GM12878 (cell line): ENCODE measurements around the gene ZNF710. TPM values are rescaled to one million over a fixed set of nuclear protein-coding genes. Genes with fewer than 3 reads are reported as not detected.

Source experiments
- CEBPB ChIP-seq, 2 experiments: fragments of 150-350 bp in 1 of 2; IDR thresholded peaks; 2 replicates each; pipeline ENCODE4 v1.6.1; 2012 to 2014; ENCODE audit warnings: low read depth in 2 of 2, low read length in 2 of 2, borderline replicate concordance in 1 of 2, inconsistent platforms in 1 of 2
- EP300 ChIP-seq, 2 experiments: fragments of 150-350 bp in 1 of 2; IDR thresholded peaks; 2 replicates each; pipeline ENCODE4 v1.6.1; 2011 to 2012; ENCODE audit warnings: low read depth in 2 of 2, low read length in 2 of 2, borderline replicate concordance in 1 of 2, improper control_type of control experiment in 1 of 2, inconsistent platforms in 1 of 2; ENCODE audit not compliant: control insufficient read depth in 1 of 2
- GATAD2B ChIP-seq: fragments of 450-650 bp; conservative IDR thresholded peaks from 2 replicates; pipeline ENCODE4 v1.6.1; 2017; ENCODE audit warnings: low read depth, mild to moderate bottlenecking, moderate library complexity
- NBN ChIP-seq: fragments of 450-650 bp; IDR thresholded peaks from 2 replicates; pipeline ENCODE4 v1.6.1; 2016
- POU2F2 ChIP-seq: IDR thresholded peaks from 3 replicates; pipeline ENCODE4 v1.6.1; 2011; ENCODE audit warnings: low read depth, mild to moderate bottlenecking, low read length, borderline replicate concordance
- RAD51 ChIP-seq: fragments of 450-650 bp; IDR thresholded peaks from 2 replicates; pipeline ENCODE4 v1.6.1; 2016; ENCODE audit warnings: moderate library complexity, mild to moderate bottlenecking, inconsistent platforms
- RCOR1 ChIP-seq: conservative IDR thresholded peaks from 2 replicates; pipeline ENCODE4 v1.6.1; 2012; ENCODE audit warnings: low read depth, low read length, improper control_type of control experiment
- RELA ChIP-seq: fragments of 450-650 bp; IDR thresholded peaks from 2 replicates; pipeline ENCODE4 v1.8.0; 2014; ENCODE audit warnings: borderline replicate concordance; ENCODE audit not compliant: partially characterized antibody
- REST ChIP-seq: IDR thresholded peaks from 2 replicates; pipeline ENCODE4 v1.6.1; 2012; ENCODE audit warnings: mild to moderate bottlenecking, low read depth, low read length
- ZNF24 ChIP-seq: fragments of 450-650 bp; IDR thresholded peaks from 2 replicates; pipeline ENCODE4 v1.6.1; 2017; ENCODE audit warnings: antibody characterized with exemption, mild to moderate bottlenecking
- ZNF592 ChIP-seq: fragments of 450-650 bp; IDR thresholded peaks from 2 replicates; pipeline ENCODE4 v1.6.1; 2017; ENCODE audit warnings: mild to moderate bottlenecking, moderate library complexity
- polyA plus RNA-seq, 11 experiments: library from polyadenylated mRNA; depleted of rRNA in 4 of 11; unstranded in 6 of 11; stranded (reverse) in 5 of 11; fragments of >200 nt; fragmentation: Nextera tagmentation in 4 of 11; fragmentation: Illumina TruSeq in 1 of 11; extraction: Ambion mirVana in 4 of 11; extraction: Trizol in 1 of 11; gene quantifications; 1 replicate in 1 of 11; 2 replicates in 10 of 11; pipeline versions ENCODE4 v1.2.1 to v1.2.3, GENCODE V29; 2011 to 2016; ENCODE audit warnings: inconsistent platforms in 2 of 11, missing spikeins in 2 of 11, low read depth in 1 of 11
- total RNA-seq, 4 experiments: library from RNA; depleted of rRNA in 3 of 4; stranded (reverse); fragments of >200 nt in 3 of 4; fragmentation: Illumina TruSeq in 1 of 4; extraction: Trizol in 1 of 4; gene quantifications; 2 replicates each; pipeline versions ENCODE4 v1.2.1 to v1.2.3, GENCODE V29; 2013 to 2021
- TF ChIP-seq, protein P1 (sequence below): fragments of 150-350 bp; IDR thresholded peaks from 2 replicates; pipeline ENCODE4 v1.6.1; 2016; ENCODE audit warnings: low read depth, low read length
- TF ChIP-seq, protein P2 (sequence below): fragments of 450-650 bp; IDR thresholded peaks from 2 replicates; pipeline ENCODE4 v1.6.1; 2017; ENCODE audit warnings: low read depth, mild to moderate bottlenecking, moderate library complexity

Gene ZNF710
- total and polyA plus RNA-seq, 10 of the 15 experiments (the other 5 are each of a cell fraction or from before 2014, with no cell fraction given): 1.4 to 43.5 (median 9.8) TPM

DNA sequence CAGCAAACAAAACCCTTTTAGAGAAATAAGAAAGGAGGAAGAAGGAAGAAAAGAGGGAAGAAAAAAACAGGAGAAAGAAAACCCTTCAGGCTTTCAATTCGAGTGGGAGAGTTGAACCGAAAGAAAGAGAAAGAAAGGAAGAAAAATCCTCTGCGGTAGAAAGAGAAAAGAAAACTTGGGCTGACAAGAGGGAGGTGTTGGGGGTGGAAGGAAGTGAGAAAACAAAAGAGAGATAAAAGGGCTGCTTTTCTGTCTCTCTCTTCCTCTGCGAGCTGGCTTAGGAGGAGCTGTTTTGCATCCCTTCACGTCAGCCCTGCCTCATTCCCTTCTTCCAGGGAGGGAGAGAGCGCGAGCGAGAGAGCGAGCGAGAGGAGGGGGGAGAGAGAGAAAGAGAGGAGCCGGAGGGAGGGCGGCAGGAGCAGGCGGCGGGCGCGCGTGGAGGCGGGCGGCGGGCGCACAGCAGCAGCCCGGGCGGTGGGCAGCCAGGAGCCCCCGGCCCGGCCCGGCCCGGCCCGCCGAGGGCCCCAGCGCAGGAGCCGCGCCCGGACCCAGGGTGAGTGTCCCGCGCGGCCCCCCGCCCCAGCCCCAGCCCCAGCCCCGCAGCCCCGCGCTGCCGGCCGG lies at the start of gene ZNF710 (continued):
- TF ChIP-seq, protein P1, sequence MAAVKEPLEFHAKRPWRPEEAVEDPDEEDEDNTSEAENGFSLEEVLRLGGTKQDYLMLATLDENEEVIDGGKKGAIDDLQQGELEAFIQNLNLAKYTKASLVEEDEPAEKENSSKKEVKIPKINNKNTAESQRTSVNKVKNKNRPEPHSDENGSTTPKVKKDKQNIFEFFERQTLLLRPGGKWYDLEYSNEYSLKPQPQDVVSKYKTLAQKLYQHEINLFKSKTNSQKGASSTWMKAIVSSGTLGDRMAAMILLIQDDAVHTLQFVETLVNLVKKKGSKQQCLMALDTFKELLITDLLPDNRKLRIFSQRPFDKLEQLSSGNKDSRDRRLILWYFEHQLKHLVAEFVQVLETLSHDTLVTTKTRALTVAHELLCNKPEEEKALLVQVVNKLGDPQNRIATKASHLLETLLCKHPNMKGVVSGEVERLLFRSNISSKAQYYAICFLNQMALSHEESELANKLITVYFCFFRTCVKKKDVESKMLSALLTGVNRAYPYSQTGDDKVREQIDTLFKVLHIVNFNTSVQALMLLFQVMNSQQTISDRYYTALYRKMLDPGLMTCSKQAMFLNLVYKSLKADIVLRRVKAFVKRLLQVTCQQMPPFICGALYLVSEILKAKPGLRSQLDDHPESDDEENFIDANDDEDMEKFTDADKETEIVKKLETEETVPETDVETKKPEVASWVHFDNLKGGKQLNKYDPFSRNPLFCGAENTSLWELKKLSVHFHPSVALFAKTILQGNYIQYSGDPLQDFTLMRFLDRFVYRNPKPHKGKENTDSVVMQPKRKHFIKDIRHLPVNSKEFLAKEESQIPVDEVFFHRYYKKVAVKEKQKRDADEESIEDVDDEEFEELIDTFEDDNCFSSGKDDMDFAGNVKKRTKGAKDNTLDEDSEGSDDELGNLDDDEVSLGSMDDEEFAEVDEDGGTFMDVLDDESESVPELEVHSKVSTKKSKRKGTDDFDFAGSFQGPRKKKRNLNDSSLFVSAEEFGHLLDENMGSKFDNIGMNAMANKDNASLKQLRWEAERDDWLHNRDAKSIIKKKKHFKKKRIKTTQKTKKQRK: no peak
- TF ChIP-seq ZNF592: no peak
- TF ChIP-seq RAD51: 0 out of 2 replicates have a peak, but pooled peaks have one; percentile 16
- TF ChIP-seq GATAD2B: peak; percentile 54; the same call in 1 of the 2 replicates
- TF ChIP-seq POU2F2: peak; percentile 74; the same call in 1 of the 3 replicates
- TF ChIP-seq, protein P2, sequence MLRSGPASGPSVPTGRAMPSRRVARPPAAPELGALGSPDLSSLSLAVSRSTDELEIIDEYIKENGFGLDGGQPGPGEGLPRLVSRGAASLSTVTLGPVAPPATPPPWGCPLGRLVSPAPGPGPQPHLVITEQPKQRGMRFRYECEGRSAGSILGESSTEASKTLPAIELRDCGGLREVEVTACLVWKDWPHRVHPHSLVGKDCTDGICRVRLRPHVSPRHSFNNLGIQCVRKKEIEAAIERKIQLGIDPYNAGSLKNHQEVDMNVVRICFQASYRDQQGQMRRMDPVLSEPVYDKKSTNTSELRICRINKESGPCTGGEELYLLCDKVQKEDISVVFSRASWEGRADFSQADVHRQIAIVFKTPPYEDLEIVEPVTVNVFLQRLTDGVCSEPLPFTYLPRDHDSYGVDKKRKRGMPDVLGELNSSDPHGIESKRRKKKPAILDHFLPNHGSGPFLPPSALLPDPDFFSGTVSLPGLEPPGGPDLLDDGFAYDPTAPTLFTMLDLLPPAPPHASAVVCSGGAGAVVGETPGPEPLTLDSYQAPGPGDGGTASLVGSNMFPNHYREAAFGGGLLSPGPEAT: peak; percentile 84
- TF ChIP-seq RCOR1: no peak
- no peak for TF ChIP-seq RELA
- TF ChIP-seq EP300 (IDR thresholded peaks at IDR 0.05; ENCODE audit: borderline replicate concordance in 1 of 2, control insufficient read depth in 1 of 2, low read depth in 2 of 2, low read length in 2 of 2): 0 out of 4 replicates have a peak, but pooled peaks have one; percentile 4 to 29
- TF ChIP-seq REST: no peak
- TF ChIP-seq ZNF24: no peak
- no peak for TF ChIP-seq CEBPB (IDR thresholded peaks at IDR 0.05; ENCODE audit: borderline replicate concordance in 1 of 2, low read depth in 2 of 2, low read length in 2 of 2)
- peak; percentile 84; the same call in 1 of the 2 replicates for TF ChIP-seq NBN
